WI38 (cell line): ENCODE measurements around the gene OAT.

Experiments
- H3K4me3 ChIP-seq: 2 replicates; pipeline ENCODE4 v1.5.1; 2011; ENCODE audit warnings: low read depth, mild to moderate bottlenecking, control low read depth, low read length
- CTCF ChIP-seq: IDR thresholded peaks from 2 replicates; pipeline ENCODE4 v1.5.1; 2012; ENCODE audit warnings: low read depth, mild to moderate bottlenecking, control low read depth, low read length

Gene OAT

GRCh38 chr10:124389613-124390361, 28.9 kb downstream of the OAT start:
- H3K4me3 ChIP-seq, result no peak overlapping the region
- TF ChIP-seq CTCF, result no peak; the same call in 1 of the 2 replicates

- H3K4me3 ChIP-seq, result peak overlapping the region; percentile 43; the same call in 1 of the 2 replicates
- peak; percentile 75 for TF ChIP-seq CTCF
Observed at GRCh38 chr10:124388823-124389612, 29.7 kb downstream of the OAT start.

- H3K4me3 ChIP-seq, result no peak overlapping the region
- no peak for TF ChIP-seq CTCF
Observed at GRCh38 chr10:124388476-124388822, 30.3 kb downstream of the OAT start.

- TF ChIP-seq CTCF, result no peak
- no peak overlapping the region for H3K4me3 ChIP-seq
Observed at GRCh38 chr10:124387078-124387874, 31.4 kb downstream of the OAT start.

GRCh38 chr10:124386186-124387077, 32.3 kb downstream of the OAT start:
- no peak for TF ChIP-seq CTCF
- no peak overlapping the region for H3K4me3 ChIP-seq

GRCh38 chr10:124385627-124386185, 33.0 kb downstream of the OAT start:
- H3K4me3 ChIP-seq, result no peak overlapping the region
- TF ChIP-seq CTCF, result no peak
